AML-193 (cell line): ENCODE data around the gene ECI2.
"Not testable (repeated sequence)": the region's sequence is repeated elsewhere in the genome, so short reads cannot be mapped to it uniquely, and the experiment has no call there.

ENCODE experiments used
- DNase-seq, 2 experiments: peaks; one replicate each; lab custom pipeline; 2025; lab: John Stamatoyannopoulos, UW

Gene ECI2

GRCh38 chr6:4138186-4138585, 2.8 kb upstream of the ECI2 start:
- DNase-seq, result no peak

- no peak for DNase-seq
These were observed 1.0 kb upstream of the ECI2 start for GRCh38 chr6:4136354-4136831.

- DNase-seq, result peak; percentile 95 to 99
These were observed 434 bp upstream of the ECI2 start for GRCh38 chr6:4135665-4136353.

GRCh38 chr6:4133941-4134838, 1.2 kb downstream of the ECI2 start:
- DNase-seq, result peak; percentile 32 to 60

- DNase-seq, result no peak
These were observed 4.9 kb downstream of the ECI2 start for GRCh38 chr6:4130357-4130987.

GRCh38 chr6:4129446-4129845, 5.9 kb downstream of the ECI2 start:
- DNase-seq, result no peak

GRCh38 chr6:4128748-4129147, 6.6 kb downstream of the ECI2 start:
- no peak for DNase-seq

GRCh38 chr6:4128072-4128471, 7.3 kb downstream of the ECI2 start:
- DNase-seq, result no peak

GRCh38 chr6:4125933-4126864, 9.2 kb downstream of the ECI2 start:
- DNase-seq, result no peak

GRCh38 chr6:4125500-4125899, 9.9 kb downstream of the ECI2 start:
- no peak for DNase-seq

GRCh38 chr6:4124351-4124750, 11.0 kb downstream of the ECI2 start:
- DNase-seq, result no peak

- no peak for DNase-seq
These were observed 19.6 kb downstream of the ECI2 start for GRCh38 chr6:4115741-4116140.

GRCh38 chr6:4114123-4114522, 21.3 kb downstream of the ECI2 start:
- no peak for DNase-seq

GRCh38 chr6:4113649-4114048, 21.7 kb downstream of the ECI2 start:
- DNase-seq, result no peak

GRCh38 chr6:4112366-4112765, 23.0 kb downstream of the ECI2 start:
- DNase-seq, result no peak

GRCh38 chr6:4109363-4109815, 26.0 kb downstream of the ECI2 start:
- DNase-seq, result not testable (repeated sequence)

- DNase-seq, result no peak
These were observed 26.7 kb downstream of the ECI2 start for GRCh38 chr6:4108561-4109093.

- DNase-seq, result no peak
These were observed 27.5 kb downstream of the ECI2 start for GRCh38 chr6:4107873-4108272.

- no peak for DNase-seq
These were observed 29.3 kb downstream of the ECI2 start for GRCh38 chr6:4105980-4106536.

GRCh38 chr6:4103929-4104328, 31.4 kb downstream of the ECI2 start:
- no peak for DNase-seq

GRCh38 chr6:4102687-4103244, 32.6 kb downstream of the ECI2 start:
- no peak for DNase-seq
